HG03469 (cell line): ENCODE results near the gene HAGHL.

ENCODE experiments used
- ATAC-seq: cut with Tn5 transposase; IDR thresholded peaks from one replicate; pipeline ENCODE4 v1.9.1; 2021; ENCODE audit warnings: mild to moderate bottlenecking, moderate library complexity, moderate number of reproducible peaks; ENCODE audit not compliant: unreplicated experiment

Gene HAGHL, protein sequence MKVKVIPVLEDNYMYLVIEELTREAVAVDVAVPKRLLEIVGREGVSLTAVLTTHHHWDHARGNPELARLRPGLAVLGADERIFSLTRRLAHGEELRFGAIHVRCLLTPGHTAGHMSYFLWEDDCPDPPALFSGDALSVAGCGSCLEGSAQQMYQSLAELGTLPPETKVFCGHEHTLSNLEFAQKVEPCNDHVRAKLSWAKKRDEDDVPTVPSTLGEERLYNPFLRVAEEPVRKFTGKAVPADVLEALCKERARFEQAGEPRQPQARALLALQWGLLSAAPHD

GRCh38 chr16:726438-727290, at the start of gene HAGHL, which contains the start of gene CCDC78:
TSS of gene HAGHL (plus strand) at chr16:727106. CDS start at chr16:727510, 404 bp downstream.
TSS of gene CCDC78 (minus strand) at chr16:726443. CDS start at chr16:726367, 76 bp downstream.
- no peak for ATAC-seq

DNA sequence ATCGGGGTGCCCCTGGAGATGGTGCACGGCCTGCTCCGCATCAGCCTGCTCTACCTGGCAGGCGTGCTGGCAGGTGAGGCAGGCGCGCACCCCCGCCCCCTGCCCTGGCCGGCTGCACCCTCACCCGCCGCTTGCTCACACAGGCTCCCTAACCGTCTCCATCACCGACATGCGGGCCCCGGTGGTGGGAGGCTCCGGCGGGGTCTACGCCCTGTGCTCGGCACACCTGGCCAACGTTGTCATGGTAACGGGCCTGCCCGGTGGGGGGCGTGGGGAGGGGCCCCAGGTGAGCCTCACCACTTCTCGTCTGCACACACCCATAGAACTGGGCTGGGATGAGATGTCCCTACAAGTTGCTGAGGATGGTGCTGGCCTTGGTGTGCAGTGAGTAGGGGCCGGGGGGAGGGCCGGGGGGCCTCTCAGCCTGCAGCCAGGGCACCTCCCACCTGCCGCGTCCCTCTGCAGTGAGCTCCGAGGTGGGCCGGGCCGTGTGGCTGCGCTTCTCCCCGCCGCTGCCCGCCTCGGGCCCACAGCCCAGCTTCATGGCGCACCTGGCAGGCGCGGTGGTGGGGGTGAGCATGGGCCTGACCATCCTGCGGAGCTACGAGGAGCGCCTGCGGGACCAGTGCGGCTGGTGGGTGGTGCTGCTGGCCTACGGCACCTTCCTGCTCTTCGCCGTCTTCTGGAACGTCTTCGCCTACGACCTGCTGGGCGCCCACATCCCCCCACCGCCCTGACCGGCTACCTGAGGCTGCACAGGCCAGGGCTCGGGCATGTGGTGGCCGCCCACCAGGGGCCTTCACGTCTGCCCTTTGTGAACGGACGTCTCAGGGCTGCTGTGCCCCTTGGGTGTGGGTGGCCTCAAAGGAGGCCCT, 49.4 kb upstream of the HAGHL start:
- no peak for ATAC-seq

DNA sequence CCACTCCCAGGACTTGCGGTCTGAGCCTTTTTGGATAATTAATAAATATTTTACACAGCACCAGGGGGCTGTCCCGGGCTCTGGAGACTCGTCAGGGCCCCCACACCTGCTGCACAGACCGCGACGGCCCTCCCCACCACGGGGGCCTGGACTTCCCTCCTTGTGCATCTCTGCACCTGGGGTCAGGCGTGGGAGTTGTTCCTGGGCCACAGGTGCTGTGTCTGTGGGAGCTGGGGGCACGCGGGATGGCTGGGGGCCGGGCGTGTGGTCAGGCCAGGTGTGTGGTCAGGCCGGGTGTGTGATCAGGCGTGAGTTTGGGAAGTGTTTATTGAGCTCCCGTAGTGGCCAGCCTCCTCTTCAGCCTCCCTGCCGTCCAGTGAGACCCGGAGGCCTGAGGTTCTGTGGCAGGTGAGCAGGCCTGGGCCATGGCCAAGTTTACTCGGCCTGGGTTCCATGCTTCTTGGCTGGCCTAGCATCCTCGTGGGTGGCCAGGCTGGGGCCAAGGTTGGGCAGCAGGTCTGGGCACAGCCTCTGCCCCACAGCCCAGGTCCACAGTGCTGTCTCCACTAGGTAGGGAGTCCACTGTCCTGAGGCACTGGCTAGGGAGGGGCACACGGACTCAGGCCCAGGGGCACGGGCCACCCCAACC, 48.6 kb upstream of the HAGHL start:
- ATAC-seq: no peak

- no peak for ATAC-seq
Observed at GRCh38 chr16:678858-679813, 47.8 kb upstream of the HAGHL start.

DNA sequence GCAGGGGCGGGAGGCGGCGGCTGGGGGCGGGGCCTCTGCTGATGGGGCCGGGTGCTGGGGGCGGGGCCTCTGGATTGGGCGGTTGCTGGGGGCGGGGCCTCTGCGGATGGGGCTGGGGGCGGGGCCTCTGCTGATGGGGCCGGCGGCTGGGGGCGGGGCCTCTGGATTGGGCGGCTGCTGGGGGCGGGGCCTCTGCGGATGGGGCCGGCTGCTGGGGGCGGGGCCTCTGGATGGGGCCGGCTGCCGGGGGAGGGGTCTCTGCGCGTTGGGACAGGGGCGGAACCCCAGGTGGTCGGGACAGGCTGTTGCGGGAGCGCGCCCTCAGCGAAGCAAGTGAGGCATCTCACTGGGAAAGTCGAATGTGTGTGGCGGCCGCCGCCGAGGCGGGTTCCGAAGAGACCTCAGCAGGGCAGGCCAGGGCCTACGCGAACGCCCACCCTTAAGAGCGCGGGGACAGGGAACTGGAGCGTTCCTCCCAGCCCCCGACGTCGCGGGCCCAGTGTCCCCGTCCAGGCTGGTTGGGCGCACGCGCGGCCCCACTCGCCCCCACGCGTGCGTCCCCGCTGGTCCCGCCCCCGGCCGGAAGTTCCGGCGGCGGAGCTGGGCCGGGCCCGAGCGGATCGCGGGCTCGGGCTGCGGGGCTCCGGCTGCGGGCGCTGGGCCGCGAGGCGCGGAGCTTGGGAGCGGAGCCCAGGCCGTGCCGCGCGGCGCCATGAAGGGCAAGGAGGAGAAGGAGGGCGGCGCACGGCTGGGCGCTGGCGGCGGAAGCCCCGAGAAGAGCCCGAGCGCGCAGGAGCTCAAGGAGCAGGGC, 46.9 kb upstream of the HAGHL start, which contains the start of gene STUB1:
Gene STUB1 (plus strand): TSS at position 597 of the 811 bp plus-strand sequence. CDS start 116 bp downstream, at position 713.
- ATAC-seq: peak; percentile 23

- ATAC-seq: no peak
Observed at GRCh38 chr16:680625-680945, 46.3 kb upstream of the HAGHL start.

- ATAC-seq: no peak
Observed at GRCh38 chr16:680967-681745, 45.8 kb upstream of the HAGHL start.

- ATAC-seq: no peak
Observed at GRCh38 chr16:681746-682427, 45.0 kb upstream of the HAGHL start.

- ATAC-seq: no peak
Observed at GRCh38 chr16:682493-683395, 44.2 kb upstream of the HAGHL start.

DNA sequence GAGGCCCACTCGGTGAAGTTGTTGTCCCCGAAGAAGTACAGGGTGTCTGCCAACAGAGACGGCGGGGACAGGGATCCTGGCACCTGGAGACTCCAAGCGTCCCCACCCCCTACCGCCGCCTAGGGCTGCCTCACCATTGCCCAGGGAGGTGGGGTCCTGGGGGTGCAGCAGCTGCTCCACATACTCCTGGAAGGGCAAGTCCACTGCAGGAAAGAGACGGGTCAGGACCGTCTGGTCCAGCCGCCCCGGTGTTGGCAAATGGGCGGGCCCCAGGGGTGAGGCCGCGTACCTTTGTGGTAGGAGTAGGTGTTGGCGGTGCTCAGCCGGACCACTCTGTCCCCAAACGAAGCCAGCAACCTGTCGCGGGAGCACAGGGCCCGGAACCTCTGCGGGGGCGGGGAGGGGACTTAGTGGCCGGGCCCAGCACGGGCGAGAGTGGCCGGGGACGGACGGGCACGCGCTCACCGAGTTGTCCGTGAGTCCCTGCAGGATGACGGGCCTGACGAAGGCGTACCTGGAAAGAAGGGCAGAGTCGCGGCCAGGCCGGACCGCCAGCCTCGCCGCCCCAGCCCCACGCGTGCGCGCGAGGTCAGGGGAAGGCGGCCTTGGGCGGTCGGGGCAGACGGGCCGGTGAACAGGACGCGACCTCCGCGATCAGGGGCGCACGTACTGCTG, 43.4 kb upstream of the HAGHL start:
- no peak for ATAC-seq

GRCh38 chr16:684071-684794, 42.7 kb upstream of the HAGHL start, which contains the start of gene JMJD8:
TSS of gene JMJD8 (minus strand) at chr16:684334. CDS start at chr16:684319, 15 bp downstream.
- peak; percentile 30 for ATAC-seq

DNA sequence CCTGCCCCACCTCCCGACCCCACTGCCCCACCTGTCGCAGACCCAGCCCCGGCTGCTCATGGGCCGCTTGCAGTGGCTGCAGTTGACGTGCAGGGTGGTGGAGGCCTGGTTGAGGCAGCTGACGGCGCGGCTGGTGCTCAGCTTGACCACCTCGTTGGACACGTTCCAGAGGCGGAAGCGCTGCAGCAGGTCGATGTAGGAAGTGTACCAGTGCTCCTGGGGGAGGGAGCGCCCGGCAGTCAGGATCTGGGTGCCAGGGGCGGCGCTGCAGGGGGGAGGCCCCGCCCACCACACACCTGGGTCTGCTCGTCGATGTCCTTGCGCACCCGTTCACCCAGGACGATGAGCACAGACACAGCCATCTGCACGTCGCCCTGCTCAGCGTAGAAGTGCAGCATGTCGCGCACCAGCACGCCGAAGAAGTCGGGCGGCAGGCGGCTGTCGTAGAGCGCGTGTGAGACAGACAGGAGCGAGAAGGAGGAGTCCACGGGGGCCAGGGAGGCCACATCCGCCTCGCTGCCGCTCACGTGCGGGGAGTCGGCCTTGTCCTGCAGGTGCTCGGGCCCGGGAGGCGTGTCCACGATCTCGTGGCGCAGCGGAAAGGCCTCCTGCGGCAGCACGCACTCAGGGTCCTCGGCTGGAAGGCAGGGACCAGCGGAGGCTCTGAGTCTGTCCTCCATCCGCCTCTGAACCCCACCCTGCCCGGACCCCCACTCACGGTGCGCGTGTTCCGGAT, 41.8 kb upstream of the HAGHL start:
- ATAC-seq: no peak

- ATAC-seq: no peak
Observed at GRCh38 chr16:685967-686366, 40.9 kb upstream of the HAGHL start.
